Measurements from ENCODE around the gene ACSL1.
"Not testable (repeated sequence)": the region's sequence is repeated elsewhere in the genome, so short reads cannot be mapped to it uniquely, and the experiment has no call there.

Gene ACSL1

DNA sequence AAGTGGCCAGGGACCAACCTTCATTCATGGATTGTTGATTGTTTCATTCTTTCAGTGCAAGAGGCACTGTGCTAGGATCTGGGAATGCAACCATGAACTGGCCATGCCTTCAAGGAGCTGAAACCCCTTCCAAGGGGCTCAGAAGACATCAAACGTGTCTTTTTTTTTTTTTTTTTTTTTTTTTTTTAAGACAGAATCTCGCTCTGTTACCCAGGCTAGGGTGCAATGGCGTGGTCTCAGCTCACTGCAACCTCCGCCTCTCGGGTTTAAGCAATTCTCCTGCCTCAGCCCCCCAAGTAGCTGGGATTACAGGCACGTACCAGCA, 13.3 kb upstream of the ACSL1 start:
- DNase-seq (ENCODE audit: low read depth), result not testable (repeated sequence)

DNA sequence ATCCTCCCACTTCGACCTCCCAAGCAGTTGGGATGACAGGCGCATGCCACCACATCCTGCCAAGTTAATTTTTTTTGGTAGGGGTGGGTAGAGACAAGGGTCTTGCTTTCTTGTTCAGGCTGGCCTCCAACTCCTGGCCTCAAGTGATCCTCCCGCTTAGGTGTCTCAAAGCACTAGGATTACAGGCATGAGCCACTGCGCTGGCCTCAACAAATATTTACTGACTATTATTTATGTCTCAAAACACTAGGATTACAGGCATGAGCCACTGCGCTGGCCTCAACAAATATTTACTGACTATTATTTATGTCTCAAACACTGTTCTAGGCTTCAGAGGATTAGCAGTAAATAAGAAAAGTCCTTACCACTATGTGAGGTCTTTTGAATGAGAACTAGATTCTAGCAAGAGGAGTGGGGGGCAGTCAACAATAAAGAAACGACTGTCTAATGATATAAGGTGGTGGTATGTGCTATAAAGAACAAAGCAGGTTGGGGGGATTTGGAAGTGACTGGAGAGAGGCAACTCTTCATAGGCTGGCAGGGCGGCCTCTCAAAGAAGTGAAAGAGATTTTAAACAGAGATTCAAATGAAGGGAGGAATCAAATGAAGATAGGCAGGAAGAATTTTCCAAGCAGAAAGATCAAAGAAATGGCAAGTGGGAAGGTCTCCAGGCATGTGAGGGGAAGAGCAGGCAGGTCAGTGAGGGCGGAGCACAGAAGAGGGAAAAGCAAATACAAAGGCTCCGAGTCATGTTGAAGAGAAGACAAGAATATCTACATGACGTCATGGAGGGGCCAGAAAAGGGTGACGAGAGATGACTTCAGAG, 12.7 kb upstream of the ACSL1 start:
- no peak for DNase-seq (ENCODE audit: low read depth)

DNA sequence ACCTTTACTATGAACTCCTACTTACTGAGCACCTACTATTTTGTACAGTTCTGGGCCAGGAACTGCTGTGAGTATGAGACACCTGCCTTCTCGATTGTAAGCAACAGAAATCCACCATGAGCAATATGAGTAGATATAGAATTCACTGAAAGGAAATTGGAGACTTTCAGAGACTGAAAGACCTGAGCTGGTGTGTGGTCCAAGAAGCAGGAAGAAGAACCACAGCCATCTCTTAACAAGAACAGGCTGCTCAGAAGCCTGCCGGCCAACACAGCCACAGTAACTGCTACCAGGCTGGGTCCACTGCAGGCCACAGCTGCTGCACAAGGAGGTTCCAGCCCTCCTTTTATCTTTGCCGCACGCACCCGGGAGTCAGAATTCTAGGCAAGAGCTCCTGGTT, 10.8 kb upstream of the ACSL1 start:
- DNase-seq (ENCODE audit: low read depth), result no peak

DNA sequence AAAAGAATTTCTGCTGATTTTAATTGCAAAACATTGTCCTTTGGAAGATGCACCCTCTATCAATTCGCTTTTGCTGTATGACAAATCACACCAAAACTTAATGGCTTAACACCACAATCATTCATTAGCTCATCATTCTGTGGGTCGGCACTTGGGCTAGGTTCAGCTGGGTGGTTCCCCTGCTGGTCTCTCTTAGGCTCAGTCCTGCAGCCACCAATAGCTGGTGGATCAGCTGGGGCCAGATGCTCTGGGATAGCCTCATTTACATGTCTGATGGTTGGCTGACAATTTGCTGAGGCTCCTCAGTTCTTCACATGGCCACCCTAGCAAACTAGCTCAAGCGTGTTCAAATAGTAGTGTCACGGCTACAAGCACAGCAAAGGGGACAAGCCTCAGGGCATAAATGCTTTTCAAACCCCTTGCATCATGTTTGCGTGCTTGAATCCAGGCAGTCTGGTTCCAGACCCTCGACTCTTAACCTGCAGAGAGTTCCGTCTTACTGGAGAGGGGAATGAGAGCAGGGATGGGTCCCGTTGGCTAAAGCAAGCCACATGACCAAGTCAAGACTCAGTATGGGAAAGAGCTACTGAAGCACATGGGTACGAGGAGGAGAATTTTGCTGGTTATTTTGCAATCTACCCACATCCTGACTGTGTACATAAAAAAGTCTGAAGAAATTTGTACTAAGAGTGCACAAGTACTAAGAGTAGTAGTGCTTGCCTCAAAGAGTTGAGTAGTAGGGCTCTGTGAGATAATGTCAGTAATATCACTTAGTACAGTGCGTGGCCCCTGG, 7.5 kb upstream of the ACSL1 start:
- DNase-seq (ENCODE audit: low read depth), result no peak

DNA sequence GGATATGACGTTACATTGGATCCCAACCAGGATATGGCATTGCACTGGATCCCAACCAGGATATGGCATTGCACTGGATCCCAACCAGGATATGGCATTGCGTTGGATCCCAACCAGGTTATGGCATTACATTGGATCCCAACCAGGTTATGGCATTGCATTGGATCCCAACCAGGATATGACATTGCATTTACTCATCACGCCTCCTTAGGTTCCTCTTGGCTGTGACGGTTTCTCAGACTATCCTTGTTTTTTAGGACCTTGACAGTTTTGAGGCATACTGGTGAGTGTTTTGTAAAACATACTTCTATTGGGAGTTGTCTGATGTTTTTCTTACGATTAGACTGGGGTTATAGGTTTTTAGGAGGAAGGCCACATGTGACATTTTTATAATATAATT, 5.4 kb upstream of the ACSL1 start:
- no peak for DNase-seq (ENCODE audit: low read depth)

DNA sequence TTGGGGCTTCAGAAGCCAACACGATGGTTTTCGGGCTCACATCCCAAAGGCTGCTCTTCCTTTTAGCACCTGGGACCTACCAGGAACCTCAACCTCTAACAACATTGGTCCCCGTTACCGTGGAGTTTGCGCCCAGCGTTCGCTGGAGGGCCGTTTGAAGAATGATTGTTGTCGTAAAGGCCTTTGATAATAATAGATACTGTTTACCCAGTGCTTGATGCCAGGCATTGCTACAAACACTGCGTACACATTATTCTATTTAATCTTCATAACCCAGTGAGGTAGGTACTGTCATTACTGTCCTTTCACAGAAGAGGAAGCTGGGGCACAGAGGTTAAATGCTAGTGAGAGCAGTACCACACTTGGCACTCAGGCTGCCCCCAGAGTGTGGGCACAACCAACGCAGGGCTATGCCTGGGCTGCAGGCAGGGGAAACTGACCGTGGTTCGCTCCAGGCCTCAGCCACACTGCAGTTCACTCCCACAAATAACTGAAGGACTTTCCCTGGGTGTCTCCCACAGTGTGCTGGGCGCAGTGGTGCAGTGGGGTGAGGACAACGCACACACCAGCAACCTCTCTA, 1.0 kb upstream of the ACSL1 start:
- DNase-seq (ENCODE audit: low read depth), result no peak

DNA sequence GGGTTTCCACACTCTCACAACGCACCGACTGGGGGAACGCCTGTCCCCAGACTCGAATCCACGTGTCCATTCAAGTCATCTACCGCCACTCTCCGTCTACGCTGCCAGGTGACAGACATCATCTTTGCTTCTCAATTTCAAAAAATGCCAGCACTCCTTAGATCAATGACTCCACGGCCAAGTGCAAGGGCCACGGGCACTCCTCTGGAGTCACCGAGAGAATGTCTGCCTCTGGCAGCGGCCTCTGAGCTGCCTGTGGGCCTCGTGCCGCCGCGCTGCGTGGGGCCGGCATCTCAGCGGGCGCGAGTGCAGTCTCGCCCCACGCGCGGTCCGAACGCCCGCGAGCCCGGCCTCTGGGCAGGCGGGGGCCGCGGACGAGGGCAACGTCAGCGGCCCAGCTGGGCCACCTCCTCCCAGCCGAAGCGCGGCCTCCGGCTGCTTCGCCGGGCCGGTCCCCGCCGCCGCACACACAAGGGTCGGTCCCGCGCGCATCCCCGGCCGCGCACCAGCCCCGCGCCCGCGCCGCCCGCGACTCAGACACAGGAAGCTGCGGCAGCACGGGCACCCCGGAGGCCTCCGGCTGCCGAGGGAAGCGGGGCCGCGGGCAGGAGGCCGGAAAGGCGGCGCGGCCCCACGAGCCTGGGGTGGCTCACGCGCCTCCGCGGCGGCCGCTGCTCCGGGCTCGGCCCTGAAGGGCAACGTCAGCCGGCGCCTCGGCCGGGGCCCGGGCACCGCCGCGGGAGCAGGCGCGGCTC, 450 bp downstream of the ACSL1 start:
- peak; percentile 17 for DNase-seq (ENCODE audit: low read depth)

DNA sequence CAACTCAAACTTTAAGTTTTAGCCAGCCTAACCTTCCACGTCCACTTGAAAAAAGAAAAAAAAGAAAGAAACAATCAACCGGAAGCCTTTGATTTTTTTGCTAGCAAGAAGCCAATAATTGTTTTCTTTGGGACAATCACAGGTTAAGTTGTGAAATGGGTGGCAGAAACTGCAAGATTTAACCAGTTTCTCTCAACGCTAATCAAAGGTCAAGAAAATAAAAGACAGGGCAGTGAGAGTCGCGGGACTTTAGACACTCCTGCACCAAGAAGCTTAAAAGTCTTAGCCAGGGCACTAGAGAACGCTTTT, 1.0 kb downstream of the ACSL1 start:
- no peak for DNase-seq (ENCODE audit: low read depth)

DNA sequence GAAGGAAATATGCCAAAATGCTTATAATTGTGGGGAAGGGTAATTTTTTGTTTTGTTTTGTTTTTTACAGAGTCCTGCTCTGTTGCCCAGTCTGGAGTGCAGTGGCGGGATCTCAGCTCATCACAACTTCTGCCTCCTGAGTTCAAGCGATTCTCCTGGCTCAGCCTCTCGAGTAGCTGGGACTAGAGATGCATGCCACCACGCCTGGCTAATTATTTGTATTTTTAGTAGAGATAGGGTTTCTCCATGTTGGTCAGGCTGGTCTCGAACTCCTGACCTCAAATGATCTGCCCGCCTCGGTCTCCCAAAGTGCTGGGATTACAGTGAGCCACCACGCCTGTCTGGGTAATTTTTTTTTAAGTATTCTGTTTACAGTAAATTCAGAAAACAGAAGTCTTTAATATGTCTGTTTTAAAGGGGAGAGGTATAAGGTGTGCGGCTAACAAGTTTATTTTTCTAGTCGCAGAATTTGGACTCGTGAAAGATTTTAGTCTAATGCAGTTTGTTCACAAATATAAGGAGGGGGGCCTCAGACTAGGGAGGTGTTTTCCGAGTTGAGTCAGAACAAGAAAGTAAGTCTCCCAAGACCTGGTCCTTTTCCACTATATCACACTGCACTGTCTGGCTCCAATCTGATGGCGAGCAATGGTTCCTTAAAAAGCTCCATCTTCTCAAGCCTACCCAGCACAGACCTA, 1.5 kb downstream of the ACSL1 start:
- DNase-seq (ENCODE audit: low read depth), result peak; percentile 56

DNA sequence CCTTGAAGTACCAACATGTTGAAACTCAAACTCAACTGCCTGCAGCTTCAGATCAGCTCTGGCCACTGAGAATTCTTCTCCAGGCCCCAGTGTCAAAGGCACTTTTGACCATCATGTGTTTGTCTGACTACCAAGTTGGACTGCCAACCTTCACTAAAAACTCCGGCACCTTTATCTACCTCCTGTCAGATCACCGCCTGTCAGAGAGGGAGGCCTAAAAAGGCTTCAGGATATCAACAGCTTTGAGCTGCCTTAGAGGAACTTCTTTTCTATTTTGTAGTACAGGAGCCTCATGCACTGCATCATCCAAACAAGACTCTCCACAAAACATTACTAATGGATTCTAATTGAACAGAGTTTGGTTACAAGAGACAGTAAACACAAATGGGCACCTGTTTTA, 2.8 kb downstream of the ACSL1 start:
- DNase-seq (ENCODE audit: low read depth), result no peak

DNA sequence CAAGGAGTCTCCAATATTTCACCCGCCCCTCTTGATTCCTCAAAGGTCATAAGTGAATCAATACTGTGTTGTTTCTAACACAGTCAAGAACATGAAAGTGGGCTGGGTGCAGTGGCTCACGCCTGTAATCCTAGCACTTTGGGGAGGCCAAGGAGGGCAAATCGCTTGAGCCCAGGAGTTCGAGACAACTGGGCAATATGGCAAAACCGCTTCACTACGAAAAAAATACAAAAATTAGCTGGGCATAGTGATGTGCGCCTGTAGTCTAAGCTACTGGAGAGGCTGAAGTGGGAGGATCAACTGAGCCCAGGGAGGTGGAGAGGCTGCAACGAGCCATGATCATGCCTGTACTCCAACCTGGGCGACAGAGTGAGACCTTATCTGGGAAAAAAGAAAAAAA, 3.4 kb downstream of the ACSL1 start:
- no peak for DNase-seq (ENCODE audit: low read depth)

DNA sequence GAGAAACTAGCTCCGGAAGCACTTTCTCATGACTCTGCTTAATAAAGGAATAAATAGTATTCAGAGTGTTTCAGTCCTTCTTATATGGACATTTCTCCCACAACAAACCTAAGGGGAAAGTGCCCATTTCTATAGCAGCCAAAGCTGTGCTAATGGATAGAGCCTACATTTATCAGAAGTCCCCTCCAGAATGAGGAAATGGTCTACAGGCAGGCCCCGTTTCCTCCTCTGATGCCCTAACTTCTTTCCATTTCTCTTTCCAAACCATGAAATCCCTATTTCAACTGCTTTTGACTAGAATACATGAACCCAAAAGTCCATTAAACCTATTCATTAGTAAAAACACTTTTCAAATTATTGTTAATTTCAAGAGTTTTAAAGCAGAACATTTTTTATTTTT, 4.5 kb downstream of the ACSL1 start:
- no peak for DNase-seq (ENCODE audit: low read depth)

DNA sequence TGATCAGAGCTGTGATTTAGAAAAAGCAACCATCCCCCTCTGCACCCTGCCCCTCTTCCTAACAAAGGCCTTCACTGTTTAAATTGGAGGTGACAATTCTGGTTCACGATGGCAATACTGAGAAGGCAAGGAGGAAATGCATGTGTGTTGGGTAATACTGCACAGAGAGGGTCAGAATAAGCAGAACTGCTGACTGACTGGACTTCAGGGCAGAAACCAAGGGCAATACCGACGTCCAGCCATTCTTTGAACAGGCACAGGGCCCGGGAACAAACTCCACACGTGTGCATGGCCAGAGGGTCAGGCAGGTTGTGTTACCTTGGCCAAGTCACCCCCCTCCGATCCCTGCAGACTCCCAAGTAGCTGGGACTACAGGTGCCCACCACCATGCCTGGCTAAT, 6.0 kb downstream of the ACSL1 start:
- no peak for DNase-seq (ENCODE audit: low read depth)

DNA sequence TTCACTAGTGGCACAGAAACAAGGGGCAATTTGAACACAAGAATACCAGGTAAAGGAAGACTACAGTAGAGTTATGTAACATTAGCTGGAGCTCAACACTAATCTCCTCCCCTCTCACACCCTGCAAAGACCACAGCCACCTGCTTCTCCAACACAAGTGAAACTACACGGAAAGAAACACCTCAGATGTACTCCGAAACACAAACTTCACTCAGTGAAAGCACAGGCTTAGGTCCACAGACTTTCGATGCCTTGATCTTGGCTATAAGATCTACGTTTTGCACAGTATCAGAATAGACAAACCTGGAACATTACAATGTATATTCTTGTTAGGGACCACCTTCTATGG, 7.6 kb downstream of the ACSL1 start:
- no peak for DNase-seq (ENCODE audit: low read depth)

DNA sequence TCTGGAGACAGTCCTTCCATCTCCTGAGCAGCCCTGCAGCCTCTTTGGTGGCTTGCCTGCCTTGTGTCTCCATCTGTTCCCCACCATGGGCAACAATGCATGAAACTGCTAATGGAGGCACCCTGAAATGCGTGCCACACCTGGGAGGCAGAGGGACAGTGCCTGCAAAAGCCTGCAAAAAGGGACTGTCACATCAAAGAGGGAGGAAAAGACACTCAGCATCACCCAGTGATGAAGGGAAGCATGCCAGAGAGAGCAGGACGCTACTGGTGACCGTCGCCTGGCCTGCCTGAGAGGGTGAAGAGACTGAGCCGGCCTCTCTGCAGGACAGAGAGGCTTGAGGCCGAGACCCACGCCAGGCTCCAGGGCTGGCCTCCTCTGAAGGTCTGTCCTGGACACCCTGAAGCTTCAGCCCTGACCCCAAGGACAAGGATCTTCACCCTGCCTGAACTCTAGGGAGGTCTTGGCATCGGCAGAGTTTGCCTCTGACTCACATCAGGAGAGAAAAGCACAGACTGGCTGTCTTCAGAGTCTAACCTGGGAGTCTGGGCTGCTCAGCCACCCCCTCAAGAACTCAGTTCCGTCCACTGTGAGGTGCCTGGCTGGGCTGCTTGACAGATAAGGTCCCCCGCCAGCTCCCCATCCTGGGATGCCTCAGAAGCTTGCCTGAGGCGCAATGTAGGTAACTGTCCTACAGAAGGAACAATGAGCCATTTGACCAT, 8.1 kb downstream of the ACSL1 start:
- peak; percentile 36 for DNase-seq (ENCODE audit: low read depth)

DNA sequence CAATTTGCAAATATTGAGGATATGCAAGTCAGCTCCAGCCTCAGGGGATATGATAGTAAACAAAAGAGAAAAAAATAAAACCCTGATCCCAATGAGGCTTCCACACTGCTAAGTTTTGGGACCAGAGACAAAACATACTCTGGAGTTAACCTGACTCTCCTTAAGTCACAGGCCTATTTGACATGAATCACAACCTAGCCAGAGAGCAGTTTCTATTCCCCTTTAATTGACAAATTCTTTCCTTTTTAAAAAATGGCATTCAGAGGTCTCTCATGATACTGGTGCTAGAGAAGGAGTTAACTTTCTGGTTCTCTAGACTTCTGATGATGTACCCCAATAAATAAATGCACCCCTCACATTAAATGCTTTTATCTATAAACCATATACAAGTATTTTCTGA, 8.8 kb downstream of the ACSL1 start:
- no peak for DNase-seq (ENCODE audit: low read depth)

DNA sequence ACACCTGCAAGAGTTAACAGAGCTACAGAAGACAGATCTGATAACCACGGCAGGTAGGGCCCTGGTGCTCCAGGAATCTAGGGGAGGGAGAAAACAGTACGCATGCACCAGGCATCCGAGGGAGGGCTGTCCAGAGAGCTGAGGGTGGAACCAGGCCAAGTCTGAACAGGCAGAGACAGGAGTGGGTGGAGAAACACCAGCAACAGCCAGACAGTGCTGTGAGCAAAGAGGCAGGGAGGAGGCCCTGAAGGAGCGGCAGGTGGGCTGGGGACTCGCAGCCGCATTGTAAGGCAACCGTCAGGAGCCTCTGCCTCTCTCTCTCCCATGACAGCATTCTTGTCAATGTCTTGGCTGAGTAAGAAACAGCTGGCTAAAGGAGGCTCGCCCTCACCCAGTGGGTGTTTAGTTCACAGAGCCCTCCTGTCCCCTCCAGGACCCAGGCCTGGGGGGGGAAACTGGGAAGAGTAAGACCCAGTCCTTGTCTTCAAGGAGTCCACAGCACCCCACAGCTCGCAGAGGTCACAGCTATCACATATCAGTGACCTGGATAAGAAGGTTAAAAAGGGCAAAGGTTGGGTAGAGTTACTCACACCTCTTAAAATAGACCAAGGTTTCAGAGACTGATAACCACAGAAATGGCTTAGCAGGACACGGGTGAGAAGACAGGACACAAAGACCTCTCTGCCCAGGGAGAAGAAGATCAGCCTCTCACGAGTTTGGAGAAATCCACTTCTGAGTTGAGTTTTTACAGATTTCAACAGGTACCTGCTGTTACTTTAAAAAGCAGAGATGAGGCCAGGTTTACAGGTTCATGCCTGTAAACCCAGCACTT, 10.5 kb downstream of the ACSL1 start:
- DNase-seq (ENCODE audit: low read depth), result peak; percentile 93

DNA sequence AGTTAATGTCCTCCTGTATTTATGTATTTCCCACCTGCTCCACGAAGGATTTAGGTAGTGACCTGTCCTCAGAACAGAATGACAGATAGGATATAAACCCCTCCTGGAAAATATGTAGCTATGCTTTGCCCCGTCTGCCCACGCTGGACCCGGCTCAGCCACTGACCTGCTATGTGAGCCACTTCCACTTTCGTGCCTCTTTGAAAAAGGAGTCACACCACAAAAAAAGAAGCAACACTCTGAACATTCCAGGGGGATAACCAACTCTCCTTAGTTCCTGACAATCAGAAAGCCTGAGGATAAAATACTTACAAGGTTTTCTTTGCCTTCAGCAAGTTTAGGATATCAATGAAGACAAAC, 11.1 kb downstream of the ACSL1 start:
- peak; percentile 59 for DNase-seq (ENCODE audit: low read depth)

DNA sequence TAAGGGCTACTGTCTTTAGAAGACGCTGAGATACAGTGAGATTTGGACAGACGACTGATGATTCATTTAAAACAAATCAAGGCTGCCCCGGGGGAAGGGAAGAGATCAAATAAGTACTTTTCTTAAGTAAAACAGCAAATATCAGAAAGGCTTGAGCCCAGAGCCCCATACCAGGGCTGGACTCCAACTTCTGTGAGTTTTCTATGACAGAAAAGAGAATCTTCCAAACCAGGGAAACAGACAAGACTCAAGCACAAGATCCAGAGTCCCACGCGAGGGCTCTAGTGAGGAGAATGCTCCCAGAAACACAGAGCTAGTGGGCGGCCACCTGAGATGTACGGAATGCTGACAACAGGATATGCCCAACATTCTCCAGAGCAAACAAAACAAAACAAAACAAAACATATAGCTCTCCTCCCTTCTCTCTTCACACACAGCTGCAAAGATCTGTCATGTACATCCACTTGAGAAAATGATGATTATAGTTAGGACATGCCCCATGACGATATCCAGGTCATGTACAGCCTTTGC, 13.1 kb downstream of the ACSL1 start:
- DNase-seq (ENCODE audit: low read depth), result peak; percentile 81

DNA sequence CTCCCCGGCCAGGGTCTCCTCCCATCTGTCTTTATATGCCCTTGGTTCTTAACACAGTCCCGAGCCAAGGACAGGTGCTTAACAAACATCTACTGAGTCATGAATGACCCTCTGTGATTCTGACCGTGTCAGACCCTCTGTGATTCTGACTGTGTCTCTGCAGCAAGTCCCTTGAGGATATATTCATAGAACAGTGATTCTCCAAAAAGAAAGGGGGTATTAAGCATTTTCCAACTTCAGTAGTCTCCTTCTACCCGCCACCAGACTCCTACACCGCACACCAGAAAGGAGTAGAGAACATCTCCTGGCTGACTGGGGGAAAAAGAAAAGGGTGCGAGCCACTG, 13.6 kb downstream of the ACSL1 start:
- DNase-seq (ENCODE audit: low read depth), result no peak
